Measurements from ENCODE around the gene UBASH3A.

UBASH3A gene

DNA sequence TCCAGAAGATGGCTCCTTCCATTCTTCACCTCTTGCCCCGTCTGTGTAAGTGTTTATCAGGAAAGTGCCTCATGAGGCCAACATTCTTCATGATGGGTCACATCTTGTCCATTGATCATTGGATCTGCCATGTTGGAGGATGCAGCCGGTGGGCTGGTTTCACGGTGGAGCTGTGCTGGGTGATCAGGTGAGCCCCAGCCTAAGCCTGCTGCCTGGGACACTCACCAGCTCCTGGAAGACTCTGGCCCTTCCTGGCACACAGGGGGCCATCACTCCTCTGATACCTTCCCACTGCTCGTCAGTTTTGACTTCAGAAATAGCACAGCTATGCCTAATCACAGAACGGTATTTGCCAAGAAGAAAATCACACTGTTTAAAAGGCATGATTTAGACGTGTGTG, 38.3 kb downstream of the UBASH3A start:
- Histone ChIP-seq H3K27me3 (ENCODE audit: low read depth) (no peaks in the 10 kb centered on the region), H3K9me3 (no peaks in the 10 kb centered on the region), H3K4me3 (no peak overlapping the region), H3K36me3 (replicated peaks) (no peaks in the 10 kb centered on the region), H3K4me1 (no peaks in the 10 kb centered on the region)
- in situ Hi-C loops (cut with MboI; ENCODE audit: low sequenced_read_pairs) = no loop called here
- no peak for DNase-seq (ENCODE audit: low spot score in 2 of 2)

DNA sequence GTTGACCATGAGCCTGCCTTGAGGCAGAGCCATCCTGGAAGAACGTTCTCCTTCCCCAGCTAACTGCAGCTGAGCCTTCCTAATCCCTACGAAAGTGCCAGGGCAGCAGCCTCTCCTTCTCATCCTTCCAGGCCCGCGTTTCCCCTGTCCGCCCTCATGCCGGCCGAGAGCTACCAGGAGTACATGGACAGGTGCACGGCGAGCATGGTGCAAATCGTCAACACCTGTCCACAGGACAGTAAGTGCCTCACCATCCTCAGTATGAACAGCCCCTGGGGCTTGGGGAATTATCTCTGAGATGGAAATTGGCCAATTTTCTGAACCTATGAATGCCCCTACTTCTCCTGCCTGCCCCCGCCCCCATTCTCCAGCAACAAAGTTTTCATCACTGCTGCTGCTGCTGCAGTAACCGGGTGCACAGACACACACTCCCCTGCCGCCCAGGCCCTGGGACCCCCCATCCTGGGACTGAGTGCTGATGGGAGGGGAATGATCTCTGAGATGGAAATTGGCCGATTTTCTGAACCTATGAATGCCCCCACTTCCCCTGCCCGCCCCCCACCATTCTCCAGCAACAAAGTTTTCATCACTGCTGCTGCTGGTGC, 39.6 kb downstream of the UBASH3A start:
- Histone ChIP-seq H3K4me1 (no peaks in the 10 kb centered on the region), H3K27me3 (ENCODE audit: low read depth) (no peaks in the 10 kb centered on the region), H3K4me3 (no peak overlapping the region), H3K9me3 (no peaks in the 10 kb centered on the region), H3K36me3 (replicated peaks) (no peaks in the 10 kb centered on the region)
- DNase-seq (ENCODE audit: low spot score in 2 of 2) = no peak
- in situ Hi-C loops (cut with MboI; ENCODE audit: low sequenced_read_pairs) = no loop called here

DNA sequence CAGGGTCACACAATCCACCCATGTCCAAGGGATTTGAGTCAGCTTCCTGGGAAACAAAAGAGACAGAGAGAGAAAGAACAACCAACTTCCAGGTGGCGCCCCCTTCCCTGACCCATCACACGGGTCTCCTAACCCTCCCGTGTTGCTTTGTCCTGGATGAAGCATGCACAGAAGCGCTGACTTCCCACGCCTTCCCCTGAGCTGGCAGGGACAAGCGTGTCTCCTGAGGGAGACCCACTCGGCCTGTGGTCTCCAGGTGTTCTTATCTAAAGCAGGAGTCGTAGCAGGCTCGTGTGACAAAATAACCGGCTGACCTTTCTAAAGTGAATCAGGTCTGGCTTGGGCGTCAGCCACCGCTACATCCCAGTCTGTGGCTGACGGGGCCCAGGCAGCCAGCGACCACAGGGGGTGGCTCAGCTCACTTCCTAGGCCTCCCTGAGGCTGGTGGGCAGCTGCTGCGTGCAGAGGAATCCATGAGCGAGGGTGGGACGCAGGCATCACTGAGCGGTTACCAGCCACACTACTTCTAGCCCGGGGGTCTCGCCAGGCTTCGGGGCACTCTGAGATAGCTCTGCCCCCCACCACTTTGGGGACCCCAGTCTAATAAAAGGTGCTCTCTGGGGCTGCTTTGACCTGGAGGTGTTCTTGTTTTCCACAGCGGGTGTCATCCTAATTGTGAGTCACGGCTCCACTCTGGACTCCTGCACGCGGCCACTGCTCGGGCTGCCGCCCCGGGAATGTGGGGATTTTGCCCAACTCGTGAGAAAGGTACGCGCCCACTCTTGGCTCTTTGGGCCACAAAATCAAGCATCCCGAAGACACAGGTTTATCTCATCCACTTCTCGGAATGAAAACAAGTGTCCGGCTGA, 40.4 kb downstream of the UBASH3A start:
- H3K4me3 ChIP-seq = no peak overlapping the region
- no peaks in the 10 kb centered on the region for H3K4me1 ChIP-seq
- H3K36me3 ChIP-seq (replicated peaks) = no peaks in the 10 kb centered on the region
- DNase-seq (ENCODE audit: low spot score in 2 of 2) = no peak
- in situ Hi-C loops (cut with MboI; ENCODE audit: low sequenced_read_pairs) = no loop called here
- H3K9me3 ChIP-seq = no peaks in the 10 kb centered on the region
- H3K27me3 ChIP-seq (ENCODE audit: low read depth) = no peaks in the 10 kb centered on the region

DNA sequence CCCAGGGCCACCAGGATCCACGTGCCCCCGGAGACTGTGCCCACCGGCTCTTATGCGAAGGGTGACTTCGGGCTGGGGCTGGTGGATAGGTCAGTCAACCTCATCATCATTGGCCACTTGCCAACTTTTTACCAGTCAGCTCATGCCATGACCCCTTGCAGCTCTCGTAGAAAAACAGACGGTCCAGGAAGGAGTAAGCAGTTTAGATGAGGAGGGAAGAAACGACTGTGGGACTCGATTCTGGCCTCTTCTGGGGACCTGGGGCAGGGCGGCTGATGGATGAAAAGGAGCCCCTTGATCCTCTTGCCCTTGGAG, 41.0 kb downstream of the UBASH3A start:
- no peaks in the 10 kb centered on the region for H3K27me3 ChIP-seq (ENCODE audit: low read depth)
- H3K4me3 ChIP-seq = no peak overlapping the region
- no peaks in the 10 kb centered on the region for H3K4me1 ChIP-seq
- no peak for DNase-seq (ENCODE audit: low spot score in 2 of 2)
- in situ Hi-C loops (cut with MboI; ENCODE audit: low sequenced_read_pairs) = no loop called here
- no peaks in the 10 kb centered on the region for H3K9me3 ChIP-seq
- no peaks in the 10 kb centered on the region for H3K36me3 ChIP-seq (replicated peaks)

DNA sequence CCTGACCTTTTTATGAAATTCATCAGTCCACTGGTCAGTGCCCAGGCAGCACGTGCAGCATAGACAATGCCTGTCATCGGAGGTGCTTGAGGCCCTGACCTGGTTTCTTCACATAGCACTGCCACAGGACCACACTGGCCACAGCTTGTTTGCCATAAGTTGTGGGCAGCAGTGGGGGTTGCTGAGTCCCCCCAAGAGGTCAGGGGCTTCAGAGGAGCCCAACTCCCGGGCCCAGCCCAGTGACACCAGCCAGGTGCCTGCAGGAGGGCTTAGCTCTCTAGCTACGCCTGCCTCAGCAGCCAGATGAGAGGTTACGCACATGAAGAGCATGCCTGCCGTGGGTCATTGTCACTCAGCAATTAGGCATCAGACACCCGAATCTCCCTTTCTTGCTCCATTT, 41.6 kb downstream of the UBASH3A start:
- Histone ChIP-seq H3K4me1 (no peaks in the 10 kb centered on the region), H3K9me3 (no peaks in the 10 kb centered on the region), H3K4me3 (no peak overlapping the region), H3K27me3 (ENCODE audit: low read depth) (no peaks in the 10 kb centered on the region), H3K36me3 (replicated peaks) (no peaks in the 10 kb centered on the region)
- DNase-seq (ENCODE audit: low spot score in 2 of 2) = no peak
- in situ Hi-C loops (cut with MboI; ENCODE audit: low sequenced_read_pairs) = no loop called here

DNA sequence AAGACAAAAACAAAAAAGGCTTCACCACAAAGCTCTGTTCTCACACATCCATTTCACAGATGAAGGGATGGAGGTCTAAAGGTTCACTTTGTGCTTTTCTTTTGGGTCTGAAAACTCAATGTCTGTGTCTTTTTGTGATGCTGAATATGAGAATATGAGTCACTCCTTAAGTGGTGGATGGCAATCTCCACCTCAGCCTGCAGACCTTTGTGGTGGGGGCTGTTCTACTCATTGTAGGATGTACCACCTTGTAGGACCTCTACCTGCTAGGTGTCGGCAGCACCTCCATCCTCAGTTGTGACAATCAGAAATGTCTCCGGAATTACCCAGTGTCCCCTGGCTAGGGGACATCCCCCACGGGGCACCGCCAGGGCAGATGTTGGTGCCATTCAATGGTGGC, 42.8 kb downstream of the UBASH3A start:
- Histone ChIP-seq H3K27me3 (ENCODE audit: low read depth) (no peaks in the 10 kb centered on the region), H3K4me3 (no peak overlapping the region), H3K36me3 (replicated peaks) (no peaks in the 10 kb centered on the region), H3K4me1 (no peaks in the 10 kb centered on the region), H3K9me3 (no peaks in the 10 kb centered on the region)
- in situ Hi-C loops (cut with MboI; ENCODE audit: low sequenced_read_pairs) = no loop called here
- DNase-seq (ENCODE audit: low spot score in 2 of 2) = no peak

DNA sequence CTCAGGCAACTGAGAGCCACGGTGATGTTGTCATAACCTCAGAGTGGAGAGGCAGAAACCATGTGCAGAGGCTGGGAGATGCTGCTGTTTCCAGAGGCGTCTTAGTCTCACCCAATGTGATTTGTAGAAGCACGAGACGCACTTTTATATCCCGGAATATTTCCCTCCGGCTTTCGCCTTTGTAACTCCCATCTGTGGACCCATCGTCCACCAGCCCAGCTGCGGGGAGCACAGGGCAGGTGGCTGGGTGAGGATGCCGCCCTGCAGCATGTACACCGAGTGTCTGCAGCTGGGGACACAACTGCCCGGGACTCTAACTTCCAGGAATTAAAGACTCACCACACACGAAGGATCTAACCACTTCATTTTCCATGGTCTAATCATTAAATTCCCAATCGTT, 43.5 kb downstream of the UBASH3A start:
- H3K36me3 ChIP-seq (replicated peaks) = no peaks in the 10 kb centered on the region
- in situ Hi-C loops (cut with MboI; ENCODE audit: low sequenced_read_pairs) = no loop called here

DNA sequence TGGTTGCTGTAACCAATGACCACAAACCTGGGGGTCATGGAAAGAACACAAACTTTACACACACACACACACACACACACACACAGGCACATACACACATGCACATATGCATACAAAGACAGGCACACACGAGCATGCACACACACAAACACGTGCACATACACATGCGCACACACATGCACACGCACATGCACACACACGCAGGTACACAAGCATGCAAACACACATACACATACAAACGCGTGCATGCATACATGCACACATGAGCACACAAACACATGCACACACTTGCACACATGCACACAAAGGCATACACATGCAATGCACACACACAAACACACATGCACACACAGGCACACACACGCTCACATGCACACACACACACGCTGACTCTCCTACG, 44.0 kb downstream of the UBASH3A start:
- no peak overlapping the region for H3K4me3 ChIP-seq
- DNase-seq (ENCODE audit: low spot score in 2 of 2) = no peak
- H3K4me1 ChIP-seq = no peaks in the 10 kb centered on the region
- no peaks in the 10 kb centered on the region for H3K27me3 ChIP-seq (ENCODE audit: low read depth)
- no peaks in the 10 kb centered on the region for H3K9me3 ChIP-seq
- in situ Hi-C loops (cut with MboI; ENCODE audit: low sequenced_read_pairs) = no loop called here
- H3K36me3 ChIP-seq (replicated peaks) = no peaks in the 10 kb centered on the region

More for the DNA sequence above, 43.5 kb downstream of the UBASH3A start:
- no peak overlapping the region for H3K4me3 ChIP-seq
- H3K4me1 ChIP-seq = no peaks in the 10 kb centered on the region
- no peaks in the 10 kb centered on the region for H3K9me3 ChIP-seq
- DNase-seq (ENCODE audit: low spot score in 2 of 2) = no peak
- H3K27me3 ChIP-seq (ENCODE audit: low read depth) = no peaks in the 10 kb centered on the region

DNA sequence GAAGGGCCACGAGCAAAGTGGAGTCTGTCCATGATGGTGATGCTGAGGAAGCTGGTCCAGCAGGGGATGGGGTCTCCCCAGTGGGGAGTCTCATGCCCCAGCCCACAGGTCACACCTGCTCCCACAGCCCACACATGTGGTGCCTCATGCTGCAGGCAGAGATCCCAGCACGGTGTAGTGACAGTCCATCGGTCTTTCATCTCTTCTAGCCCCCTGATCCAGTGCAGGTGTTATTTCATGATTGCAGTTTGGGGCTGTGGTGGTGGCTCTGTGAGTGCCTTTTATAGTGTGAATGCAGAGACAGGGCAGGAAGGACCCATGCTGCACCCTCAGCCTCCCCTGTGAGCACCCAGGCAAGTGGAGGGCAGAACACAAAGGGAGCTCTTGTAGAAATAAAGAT, 45.0 kb downstream of the UBASH3A start:
- in situ Hi-C loops (cut with MboI; ENCODE audit: low sequenced_read_pairs) = no loop called here
- no peak for DNase-seq (ENCODE audit: low spot score in 2 of 2)
- H3K9me3 ChIP-seq = no peaks in the 10 kb centered on the region
- H3K4me1 ChIP-seq = no peaks in the 10 kb centered on the region
- H3K4me3 ChIP-seq = no peak overlapping the region
- H3K27me3 ChIP-seq (ENCODE audit: low read depth) = no peaks in the 10 kb centered on the region
- H3K36me3 ChIP-seq (replicated peaks) = no peaks in the 10 kb centered on the region

DNA sequence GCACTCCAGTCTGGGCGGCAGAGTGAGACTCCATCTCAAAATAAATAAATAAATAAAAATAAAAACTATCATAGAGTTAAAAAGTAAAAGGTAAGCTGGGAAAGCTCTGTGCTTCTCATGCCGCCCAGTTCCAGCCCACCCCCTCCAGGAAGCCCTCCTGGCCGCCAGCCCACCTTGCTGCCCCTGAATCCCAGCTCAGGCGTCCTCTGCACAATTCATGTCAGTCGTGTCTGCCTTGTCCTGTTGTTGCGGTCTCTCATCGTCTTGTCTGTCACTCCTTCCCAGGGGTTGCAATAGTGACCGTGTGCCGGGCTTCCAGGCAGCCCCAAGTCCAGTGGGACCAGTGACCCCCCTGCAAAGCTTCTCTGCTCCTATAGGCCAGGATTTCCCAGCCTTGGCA, 48.2 kb downstream of the UBASH3A start:
- no peaks in the 10 kb centered on the region for H3K27me3 ChIP-seq (ENCODE audit: low read depth)
- H3K4me3 ChIP-seq = no peak overlapping the region
- no peak for DNase-seq (ENCODE audit: low spot score in 2 of 2)
- H3K4me1 ChIP-seq = no peaks in the 10 kb centered on the region
- no peaks in the 10 kb centered on the region for H3K9me3 ChIP-seq
- H3K36me3 ChIP-seq (replicated peaks) = no peaks in the 10 kb centered on the region
- in situ Hi-C loops (cut with MboI; ENCODE audit: low sequenced_read_pairs) = no loop called here

DNA sequence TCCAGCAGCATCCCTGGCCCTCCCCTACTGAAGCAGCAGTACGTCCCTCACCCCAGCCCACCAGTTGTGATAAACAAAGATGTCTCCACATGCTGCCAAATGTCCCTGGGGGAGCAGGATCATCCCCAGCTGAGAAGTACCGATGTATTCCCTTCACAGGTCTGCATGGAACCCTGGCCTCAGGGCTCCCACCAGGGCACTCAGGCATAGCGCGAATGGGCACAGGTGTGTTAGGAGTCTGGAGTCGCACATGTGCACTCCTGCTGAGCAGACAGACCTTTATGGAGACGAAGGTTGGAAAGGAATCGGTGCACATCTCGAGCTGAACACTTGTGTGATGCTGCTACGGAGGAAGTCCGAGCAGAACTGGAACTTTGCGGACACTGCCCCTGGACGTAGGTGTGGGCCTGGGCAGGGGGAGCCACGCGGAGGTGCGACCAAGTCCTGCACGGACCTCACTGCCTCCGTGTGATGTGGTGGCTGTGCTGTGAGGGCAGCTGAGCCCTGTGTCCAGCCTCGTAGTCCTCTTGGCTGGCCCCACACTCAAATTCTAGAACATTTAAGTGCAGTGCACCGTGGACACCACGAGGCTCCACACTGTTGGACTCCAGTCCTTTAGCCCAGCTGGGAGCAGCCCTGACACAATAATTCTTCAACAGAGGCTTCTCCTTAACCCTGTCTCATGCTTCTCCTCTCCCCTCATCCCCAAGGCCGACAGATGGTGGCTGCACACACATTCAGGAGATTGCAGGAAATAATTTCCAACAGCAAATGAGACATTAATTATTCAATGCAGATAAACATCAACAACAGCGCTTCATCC, 48.9 kb downstream of the UBASH3A start:
- H3K4me3 ChIP-seq = no peak overlapping the region
- no peaks in the 10 kb centered on the region for H3K27me3 ChIP-seq (ENCODE audit: low read depth)
- no peaks in the 10 kb centered on the region for H3K4me1 ChIP-seq
- DNase-seq (ENCODE audit: low spot score in 2 of 2) = no peak
- in situ Hi-C loops (cut with MboI; ENCODE audit: low sequenced_read_pairs) = no loop called here
- H3K36me3 ChIP-seq (replicated peaks) = no peaks in the 10 kb centered on the region
- H3K9me3 ChIP-seq = no peaks in the 10 kb centered on the region

DNA sequence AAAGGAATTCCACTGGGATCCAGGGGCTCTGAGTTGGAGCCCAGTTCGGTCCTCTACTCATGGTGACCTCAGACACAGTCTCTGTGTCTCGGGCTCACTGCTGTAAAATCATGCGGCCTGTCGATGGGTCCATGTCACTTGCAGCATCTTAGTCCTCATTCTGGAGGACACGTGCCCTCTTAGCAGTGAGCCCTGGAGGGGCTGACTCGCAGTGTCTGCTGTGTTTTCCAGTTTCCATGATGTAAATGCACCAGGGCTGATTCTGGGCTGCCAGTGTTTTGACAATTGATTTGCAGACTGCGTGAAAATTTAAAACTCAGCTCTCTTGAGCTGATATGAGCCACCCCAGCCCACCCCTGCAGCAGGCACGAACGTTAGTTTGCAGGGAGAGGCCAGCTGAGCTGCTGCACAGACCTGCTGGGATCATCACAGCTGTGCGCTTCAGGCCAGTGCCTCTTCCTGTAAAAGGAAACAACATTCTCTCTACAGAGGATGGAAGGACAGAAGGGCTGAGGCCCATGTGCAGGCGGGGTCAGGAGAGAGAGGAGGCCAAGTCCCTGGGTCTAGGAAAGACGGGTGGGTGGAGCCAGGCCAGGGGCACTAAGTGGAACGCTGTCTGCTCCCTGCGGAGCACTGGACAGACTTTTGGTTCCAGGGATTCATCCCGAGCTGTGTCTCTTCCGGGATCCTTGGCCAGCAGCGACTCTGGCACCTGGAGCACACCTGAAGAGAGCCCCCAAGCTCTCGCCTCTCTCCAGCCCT, 49.7 kb downstream of the UBASH3A start:
- Histone ChIP-seq H3K4me1 (no peaks in the 10 kb centered on the region), H3K36me3 (replicated peaks) (no peaks in the 10 kb centered on the region), H3K27me3 (ENCODE audit: low read depth) (no peaks in the 10 kb centered on the region), H3K4me3 (no peak overlapping the region), H3K9me3 (no peaks in the 10 kb centered on the region)
- no peak for DNase-seq (ENCODE audit: low spot score in 2 of 2)
- in situ Hi-C loops (cut with MboI; ENCODE audit: low sequenced_read_pairs) = no loop called here

DNA sequence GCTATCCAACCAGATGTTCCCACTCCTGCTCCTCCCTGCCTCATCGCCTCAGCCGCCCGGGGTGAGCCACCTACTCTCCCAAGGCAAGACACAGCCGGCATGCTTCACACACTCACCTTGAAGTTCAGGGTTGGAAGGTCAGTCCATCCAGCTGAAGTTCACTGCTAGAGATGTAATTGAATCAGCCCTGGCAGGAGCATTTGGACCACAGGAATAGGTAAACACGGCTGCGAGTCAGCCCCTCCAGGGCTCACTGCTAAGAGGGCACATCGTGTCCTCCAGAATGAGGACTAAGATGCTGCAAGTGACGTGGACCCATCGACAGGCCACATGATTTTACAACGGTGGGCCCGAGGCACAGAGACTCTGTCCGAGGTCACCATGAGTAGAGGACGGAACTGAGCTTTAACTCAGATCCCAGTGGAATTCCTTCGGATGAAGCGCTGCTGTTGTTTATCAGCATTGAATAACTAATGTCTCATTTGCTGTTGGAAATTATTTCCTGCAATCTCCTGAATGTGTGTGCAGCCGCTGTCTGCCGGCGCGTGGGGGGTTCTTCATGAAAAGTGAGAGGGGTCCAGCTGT, 50.4 kb downstream of the UBASH3A start:
- no peaks in the 10 kb centered on the region for H3K27me3 ChIP-seq (ENCODE audit: low read depth)
- no peaks in the 10 kb centered on the region for H3K9me3 ChIP-seq
- in situ Hi-C loops (cut with MboI; ENCODE audit: low sequenced_read_pairs) = no loop called here
- no peak for DNase-seq (ENCODE audit: low spot score in 2 of 2)
- no peaks in the 10 kb centered on the region for H3K36me3 ChIP-seq (replicated peaks)
- H3K4me1 ChIP-seq = no peaks in the 10 kb centered on the region
- no peak overlapping the region for H3K4me3 ChIP-seq

Data from HAP-1 (cell line).